GM18868 (cell line): ENCODE results near the gene PTPRN2.

Experiments
- ATAC-seq: cut with Tn5 transposase; IDR thresholded peaks from one replicate; pipeline ENCODE4 v1.9.1; 2021; ENCODE audit warnings: mild to moderate bottlenecking, moderate library complexity; ENCODE audit not compliant: unreplicated experiment

The PTPRN2 gene

DNA sequence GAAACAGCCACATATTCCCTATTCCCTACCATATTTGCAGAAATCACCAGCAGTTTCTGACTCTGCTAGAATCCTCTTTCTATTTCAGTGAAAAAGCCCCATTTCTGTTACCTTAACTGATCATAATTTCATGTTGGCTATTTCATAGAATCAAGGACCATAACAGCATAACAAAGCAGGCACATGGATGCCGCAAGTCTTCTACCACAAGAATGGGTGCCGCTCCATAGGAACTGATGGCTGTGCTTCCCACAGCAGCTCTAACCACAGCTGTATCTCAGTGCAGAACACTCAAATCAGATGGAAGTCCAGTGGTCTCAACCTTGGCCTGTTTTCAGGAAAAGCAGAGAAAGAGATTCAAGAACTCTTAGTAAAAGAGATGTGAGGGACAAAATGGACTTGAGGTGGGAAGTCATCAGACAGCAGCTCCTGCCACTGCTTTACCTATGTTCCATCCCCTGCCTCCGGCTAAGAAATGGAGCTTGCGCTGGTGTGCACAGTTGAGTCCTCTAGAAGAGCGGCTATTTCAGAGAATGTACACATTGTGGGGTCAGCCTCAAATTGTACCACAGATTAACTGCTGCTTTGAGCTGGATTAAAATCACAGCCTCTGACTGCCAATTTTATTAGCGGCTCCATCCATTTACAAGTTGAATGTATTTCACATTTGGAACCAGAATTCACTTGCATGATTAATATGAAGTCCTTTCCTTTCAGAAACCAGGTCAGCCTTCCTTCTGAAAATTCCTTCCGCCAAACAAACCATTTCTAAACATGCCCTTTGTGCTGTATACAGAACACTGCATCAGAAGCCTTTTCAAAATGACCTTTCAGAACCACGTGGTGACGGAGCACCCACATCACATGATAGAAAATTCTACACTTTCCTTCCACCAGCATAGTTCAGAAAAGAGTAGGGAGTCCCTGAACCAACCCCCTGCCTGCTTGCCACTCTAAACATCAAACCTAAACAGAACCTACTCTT, 7.7 kb downstream of the PTPRN2 start:
- no peak for ATAC-seq

- no peak for ATAC-seq
Measured at GRCh38 chr7:158576050-158576762, 11.4 kb downstream of the PTPRN2 start.

DNA sequence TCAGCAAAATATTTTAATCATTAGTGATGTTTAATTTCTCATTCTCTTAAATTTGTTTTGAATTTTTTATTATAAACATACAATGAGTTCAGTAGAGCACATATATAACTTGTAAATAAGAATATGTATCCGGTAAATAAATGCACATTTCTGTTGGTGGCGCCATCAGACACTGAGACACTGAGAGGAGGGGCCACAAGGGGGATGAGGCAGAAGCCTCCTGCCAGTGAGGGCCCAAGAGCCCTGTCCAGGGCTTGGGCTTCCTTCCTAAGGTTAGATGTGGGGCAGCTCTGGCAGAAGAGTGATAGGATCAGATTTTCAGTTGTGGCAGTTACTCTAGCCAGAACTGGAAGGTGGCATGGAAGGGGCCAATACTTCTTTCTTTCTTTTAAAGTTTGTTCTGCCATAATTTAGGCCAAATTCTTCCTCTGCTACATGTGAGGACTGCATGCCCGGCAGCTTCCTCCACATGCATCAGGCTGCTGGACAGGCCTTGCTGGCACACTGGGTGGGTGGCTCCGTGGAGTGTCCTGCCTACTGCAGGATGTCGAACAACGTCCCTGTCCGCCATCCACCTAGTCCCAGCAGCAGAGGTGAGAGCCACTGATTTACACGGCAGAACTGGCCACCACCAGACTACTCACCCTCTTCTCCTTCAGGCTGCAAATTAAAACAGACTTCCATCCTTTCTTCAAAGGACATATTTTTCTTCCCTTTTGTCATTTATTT, 13.2 kb downstream of the PTPRN2 start:
- ATAC-seq: no peak

GRCh38 chr7:158573310-158573709, 14.3 kb downstream of the PTPRN2 start:
- no peak for ATAC-seq

- no peak for ATAC-seq
Measured at GRCh38 chr7:158572000-158572828, 15.4 kb downstream of the PTPRN2 start.

GRCh38 chr7:158570449-158571170, 17.0 kb downstream of the PTPRN2 start:
- ATAC-seq: no peak

DNA sequence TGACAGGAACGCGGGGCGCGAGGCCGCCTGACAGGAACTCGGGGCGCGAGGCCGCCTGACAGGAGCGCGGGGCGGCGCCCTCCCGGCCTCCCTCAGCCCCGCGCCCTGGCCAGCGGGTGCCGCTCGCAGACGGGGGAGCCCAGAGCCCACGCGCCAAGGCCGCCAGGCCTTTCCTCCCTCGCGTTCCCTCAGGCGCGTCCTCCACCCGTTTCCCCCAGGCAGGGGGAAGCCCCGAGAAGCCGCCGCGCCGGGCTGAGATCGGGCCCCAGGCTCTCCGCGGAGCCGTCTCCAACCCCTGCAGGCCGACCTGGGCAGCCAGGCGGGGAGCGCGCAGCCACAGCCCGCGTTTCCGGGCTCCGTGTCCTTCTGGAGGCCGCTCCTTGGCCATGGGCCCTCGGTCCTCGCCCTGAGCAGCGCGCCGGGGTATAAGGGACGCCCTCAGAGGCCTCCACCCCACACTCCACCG, 17.7 kb downstream of the PTPRN2 start:
- ATAC-seq: no peak

DNA sequence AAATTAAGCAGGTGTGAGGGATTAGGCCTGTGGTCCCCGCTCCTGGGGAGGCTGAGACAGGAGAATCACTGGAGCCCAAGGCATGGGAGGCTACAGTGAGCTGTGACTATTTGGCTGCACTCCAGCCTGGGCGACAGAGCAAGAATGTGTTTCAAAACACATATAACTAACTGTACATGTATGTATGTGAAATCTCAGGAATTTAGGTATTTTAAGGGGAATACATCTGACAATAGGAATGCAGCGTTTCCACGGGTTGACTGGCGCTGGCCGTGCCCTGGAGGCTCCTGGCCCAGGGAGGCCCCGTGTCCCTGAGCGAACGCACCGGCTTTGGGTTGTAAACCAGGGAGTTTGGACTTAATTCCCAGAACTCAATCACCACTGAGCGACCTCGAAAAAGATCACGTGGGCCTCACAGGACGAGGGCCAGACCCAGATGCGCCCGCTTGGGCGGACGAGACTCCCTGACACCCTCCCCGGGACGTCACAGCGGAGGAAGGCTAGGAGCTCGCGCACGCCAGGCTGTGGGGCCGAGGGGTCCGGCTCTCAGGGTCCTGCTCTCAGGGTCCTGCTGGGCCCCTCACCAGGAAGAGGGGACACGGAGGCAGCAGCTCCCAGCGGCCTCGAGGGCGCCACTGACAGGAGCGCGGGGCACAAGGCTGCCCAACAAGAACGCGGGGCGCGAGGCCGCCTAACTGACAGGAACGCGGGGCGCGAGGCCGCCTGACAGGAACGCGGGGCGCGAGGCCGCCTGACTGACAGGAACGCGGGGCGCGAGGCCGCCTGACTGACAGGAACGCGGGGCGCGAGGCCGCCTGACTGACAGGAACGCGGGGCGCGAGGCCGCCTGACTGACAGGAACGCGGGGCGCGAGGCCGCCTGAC, 18.4 kb downstream of the PTPRN2 start:
- ATAC-seq: no peak

- ATAC-seq: no peak
Measured at GRCh38 chr7:158567153-158567603, 20.4 kb downstream of the PTPRN2 start.

DNA sequence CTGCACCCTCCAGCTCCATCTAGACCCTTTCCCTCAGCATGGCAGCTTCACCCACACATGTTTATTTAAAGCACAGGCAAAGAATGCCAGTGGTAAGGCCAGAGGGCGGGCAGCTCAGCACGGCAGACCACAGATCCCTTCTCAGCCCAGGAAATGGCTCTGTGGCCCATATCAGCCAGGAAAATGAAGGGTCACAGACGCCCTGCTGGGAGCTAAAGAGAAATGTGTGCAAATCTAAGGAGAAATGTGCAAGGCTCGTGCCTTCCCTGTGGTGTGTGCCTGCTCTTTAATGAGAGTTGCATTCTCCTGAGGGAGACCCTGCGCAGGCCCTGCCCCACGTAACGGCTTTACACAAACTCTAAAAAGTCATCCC, 23.0 kb downstream of the PTPRN2 start:
- ATAC-seq: no peak

- ATAC-seq: no peak
Measured at GRCh38 chr7:158563911-158564662, 23.5 kb downstream of the PTPRN2 start.

DNA sequence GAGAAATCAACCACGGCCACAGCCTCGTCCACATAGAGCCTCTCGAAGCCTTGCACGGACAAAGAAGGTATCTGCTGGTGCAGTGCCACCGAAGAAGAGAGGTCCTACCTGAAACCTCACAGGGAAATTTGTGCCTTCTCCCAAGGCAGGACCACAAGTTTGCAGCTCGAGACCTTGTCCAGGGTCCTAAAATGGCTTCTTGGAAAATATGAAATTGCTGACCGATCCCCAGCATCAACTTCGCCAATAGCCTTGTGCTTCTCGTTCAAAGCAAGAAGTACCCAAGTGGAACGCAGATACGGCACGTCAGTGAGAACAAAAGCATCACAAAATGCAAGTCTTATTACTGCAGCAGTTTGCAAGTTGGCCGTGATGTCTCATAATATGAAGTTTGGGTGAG, 24.6 kb downstream of the PTPRN2 start:
- ATAC-seq: no peak

GRCh38 chr7:158562517-158562916, 25.1 kb downstream of the PTPRN2 start:
- ATAC-seq: no peak

GRCh38 chr7:158561659-158562058, 26.0 kb downstream of the PTPRN2 start:
- ATAC-seq: no peak

DNA sequence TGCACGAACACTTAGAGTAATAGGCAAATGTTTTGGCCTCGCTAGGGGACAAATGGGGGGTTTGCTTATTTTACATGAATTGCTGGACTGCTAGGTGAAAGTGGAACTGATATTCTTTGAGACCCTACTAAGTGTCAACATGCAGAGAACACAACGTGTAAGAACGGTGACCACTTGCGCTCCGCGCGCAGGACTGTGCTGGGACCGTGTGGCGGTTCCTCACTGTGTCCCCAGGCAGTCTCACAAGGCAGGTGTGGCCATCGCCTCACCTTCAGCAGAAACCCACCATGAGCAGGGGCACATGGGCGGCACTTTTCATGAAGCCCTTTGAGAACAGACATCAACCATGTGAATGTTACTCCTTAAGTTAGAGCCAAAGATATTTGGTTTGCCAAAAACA, 27.2 kb downstream of the PTPRN2 start:
- no peak for ATAC-seq

DNA sequence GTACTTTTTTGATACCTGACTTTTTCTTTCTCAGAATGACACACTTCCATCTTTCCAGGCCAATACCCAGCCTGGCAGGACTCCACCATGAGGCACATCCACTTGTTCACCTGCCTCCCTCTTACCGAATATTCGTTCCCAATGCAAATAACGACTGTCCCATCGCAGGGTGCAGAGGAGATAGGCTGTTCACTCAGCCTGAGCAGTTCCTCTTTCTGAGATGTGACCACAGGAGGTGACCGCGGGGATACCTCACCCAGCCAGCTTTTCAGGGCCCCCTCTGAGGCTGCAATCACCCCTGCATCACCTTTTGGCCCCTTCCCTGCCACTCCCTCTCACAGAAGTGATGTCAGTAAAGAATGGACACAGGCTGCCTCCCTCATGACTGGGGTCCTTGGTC, 28.3 kb downstream of the PTPRN2 start:
- no peak for ATAC-seq

DNA sequence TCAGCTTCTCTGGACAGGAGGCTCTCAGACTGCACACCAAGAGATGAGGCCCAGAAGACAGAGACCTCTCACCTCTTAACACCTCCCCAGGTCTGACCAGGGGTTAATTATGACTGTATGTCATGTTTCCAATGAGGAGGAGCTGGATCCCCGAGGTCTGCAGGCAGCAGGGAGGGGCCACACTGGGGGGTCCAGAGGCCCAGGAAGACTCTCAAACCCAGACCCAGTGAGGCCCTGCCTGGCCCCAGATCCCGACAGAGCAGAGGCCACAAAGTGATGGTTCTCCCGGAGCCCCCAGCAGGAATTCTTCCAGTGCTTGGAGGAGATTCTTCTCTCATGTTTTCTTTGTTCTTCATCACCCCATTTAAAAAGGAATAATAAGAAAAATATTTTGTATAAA, 28.8 kb downstream of the PTPRN2 start:
- ATAC-seq: no peak

DNA sequence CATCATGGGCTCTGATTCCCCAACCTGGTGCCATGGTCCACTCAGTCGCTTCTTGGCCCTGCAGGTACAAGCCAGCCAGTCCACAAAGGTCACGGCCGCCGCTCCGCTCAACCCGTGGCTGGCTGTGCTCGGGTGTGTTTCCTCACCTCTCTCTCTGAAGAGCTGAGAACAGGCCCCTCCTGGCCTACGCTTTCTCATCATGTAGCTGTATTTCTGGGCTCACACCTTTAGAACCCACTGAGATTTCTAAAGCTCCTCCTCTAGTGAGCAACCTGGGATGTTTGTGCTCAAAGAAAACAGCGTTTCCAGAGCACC, 30.2 kb downstream of the PTPRN2 start:
- no peak for ATAC-seq
